Gastrocnemius medialis (tissue), 4 donors: Measurements from ENCODE around the gene SELENOO.

Experiments
- POLR2A ChIP-seq, 2 donors: fragments of 450-650 bp; IDR thresholded peaks; one replicate each; pipeline ENCODE4 v1.6.1; 2017; ENCODE audit warnings: antibody characterized with exemption in 2 of 2, mild to moderate bottlenecking in 2 of 2, moderate library complexity in 2 of 2
- TF ChIP-seq, protein P1 (sequence below), 5 experiments: fragments of 450-650 bp in 3 of 5; fragments of 200-600 bp in 2 of 5; sonication (generic) in 2 of 5; IDR thresholded peaks in 4 of 5; conservative IDR thresholded peaks in 1 of 5; 1 replicate in 4 of 5; 2 replicates in 1 of 5; pipeline ENCODE4 v1.5.1; 2016 to 2019; ENCODE audit warnings: antibody characterized with exemption in 5 of 5, mild to moderate bottlenecking in 3 of 5, moderate library complexity in 3 of 5

- TF ChIP-seq, protein P1, sequence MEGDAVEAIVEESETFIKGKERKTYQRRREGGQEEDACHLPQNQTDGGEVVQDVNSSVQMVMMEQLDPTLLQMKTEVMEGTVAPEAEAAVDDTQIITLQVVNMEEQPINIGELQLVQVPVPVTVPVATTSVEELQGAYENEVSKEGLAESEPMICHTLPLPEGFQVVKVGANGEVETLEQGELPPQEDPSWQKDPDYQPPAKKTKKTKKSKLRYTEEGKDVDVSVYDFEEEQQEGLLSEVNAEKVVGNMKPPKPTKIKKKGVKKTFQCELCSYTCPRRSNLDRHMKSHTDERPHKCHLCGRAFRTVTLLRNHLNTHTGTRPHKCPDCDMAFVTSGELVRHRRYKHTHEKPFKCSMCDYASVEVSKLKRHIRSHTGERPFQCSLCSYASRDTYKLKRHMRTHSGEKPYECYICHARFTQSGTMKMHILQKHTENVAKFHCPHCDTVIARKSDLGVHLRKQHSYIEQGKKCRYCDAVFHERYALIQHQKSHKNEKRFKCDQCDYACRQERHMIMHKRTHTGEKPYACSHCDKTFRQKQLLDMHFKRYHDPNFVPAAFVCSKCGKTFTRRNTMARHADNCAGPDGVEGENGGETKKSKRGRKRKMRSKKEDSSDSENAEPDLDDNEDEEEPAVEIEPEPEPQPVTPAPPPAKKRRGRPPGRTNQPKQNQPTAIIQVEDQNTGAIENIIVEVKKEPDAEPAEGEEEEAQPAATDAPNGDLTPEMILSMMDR (IDR thresholded peaks at IDR 0.05 in 4 of 5, conservative IDR thresholded peaks at IDR 0.05 in 1 of 5) = no peak
- no peak for TF ChIP-seq POLR2A (IDR thresholded peaks at IDR 0.05)
Observed at GRCh38 chr22:50175191-50175461, 25.7 kb upstream of the SELENOO start.
